Activated naive CD8-positive, alpha-beta T cell (primary cell): ENCODE measurements around the gene MORN4.

ENCODE experiments used
- H3K27ac Mint-ChIP-seq: one replicate; pipeline ENCODE4 v1.8.0; 2021; ENCODE audit warnings: mixed read lengths
- H3K27me3 Mint-ChIP-seq: one replicate; pipeline ENCODE4 v1.8.0; 2021; ENCODE audit warnings: mixed read lengths
- H3K36me3 Mint-ChIP-seq: one replicate; pipeline ENCODE4 v1.8.0; 2021; ENCODE audit warnings: mixed read lengths
- H3K4me1 Mint-ChIP-seq: one replicate; pipeline ENCODE4 v1.8.0; 2021; ENCODE audit warnings: low read depth, mixed read lengths
- H3K4me3 Mint-ChIP-seq: one replicate; pipeline ENCODE4 v1.8.0; 2021; ENCODE audit warnings: mild to moderate bottlenecking, mixed read lengths
- H3K9me3 Mint-ChIP-seq: one replicate; pipeline ENCODE4 v1.8.0; 2021; ENCODE audit warnings: low read depth, mixed read lengths

MORN4 gene

DNA sequence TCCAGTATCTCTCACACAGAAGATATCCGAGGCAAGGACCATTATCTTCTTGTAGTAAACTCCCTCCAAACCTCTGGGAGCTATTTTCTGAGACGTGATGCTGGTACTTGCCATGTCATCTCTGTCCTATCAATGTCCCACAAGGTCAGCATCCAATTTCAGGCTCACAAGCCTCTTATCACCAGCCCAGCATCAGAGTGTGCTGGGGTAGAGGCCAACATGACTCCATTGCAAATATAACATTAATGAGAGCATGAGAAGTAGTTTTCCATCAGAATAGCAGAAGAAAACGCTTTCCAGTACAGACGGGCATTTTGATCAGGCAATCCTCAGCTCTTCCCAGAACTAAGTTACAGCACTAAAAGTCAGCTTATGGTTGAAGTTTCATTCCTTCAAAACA, 5.6 kb downstream of the MORN4 start:
- H3K27me3 Mint-ChIP-seq: no peaks in the 10 kb centered on the region
- no peaks in the 10 kb centered on the region for H3K36me3 Mint-ChIP-seq
- H3K4me1 Mint-ChIP-seq: peaks cover 2% of the 10 kb centered on the region
- H3K4me3 Mint-ChIP-seq: no peak overlapping the region
- no peak overlapping the region for H3K27ac Mint-ChIP-seq
- H3K9me3 Mint-ChIP-seq: no peaks in the 10 kb centered on the region

DNA sequence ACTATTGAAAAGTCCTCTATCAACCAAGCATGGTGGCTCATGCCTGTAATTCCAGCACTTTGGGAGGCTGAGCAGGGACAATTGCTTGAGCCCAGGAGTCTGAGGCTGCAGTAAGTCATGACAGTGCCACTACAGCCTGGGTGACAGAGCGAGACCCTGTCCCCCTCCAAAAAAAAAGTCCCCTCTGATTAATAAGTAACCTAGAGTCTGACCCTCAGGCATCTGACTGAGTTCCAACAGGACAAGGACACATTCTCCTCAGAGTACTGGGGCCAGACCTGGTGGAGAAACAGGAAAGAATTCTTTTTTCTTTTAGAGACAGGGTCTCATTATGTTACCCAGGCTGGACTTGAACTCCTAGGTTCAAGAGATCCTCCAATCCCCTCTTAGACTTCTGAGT, 10.0 kb downstream of the MORN4 start:
- Mint-ChIP-seq H3K27ac (no peak overlapping the region), H3K9me3 (no peaks in the 10 kb centered on the region), H3K36me3 (no peaks in the 10 kb centered on the region), H3K4me1 (no peaks in the 10 kb centered on the region), H3K4me3 (no peak overlapping the region), H3K27me3 (no peaks in the 10 kb centered on the region)

- Mint-ChIP-seq H3K9me3 (no peaks in the 10 kb centered on the region), H3K36me3 (peaks cover 2% of the 10 kb centered on the region), H3K4me1 (no peaks in the 10 kb centered on the region), H3K27me3 (no peaks in the 10 kb centered on the region), H3K4me3 (no peak overlapping the region), H3K27ac (no peak overlapping the region)
These were observed 14.6 kb downstream of the MORN4 start for GRCh38 chr10:97618733-97619132.

- Mint-ChIP-seq H3K27ac (no peak overlapping the region), H3K36me3 (peaks cover 2% of the 10 kb centered on the region), H3K4me1 (no peaks in the 10 kb centered on the region), H3K27me3 (no peaks in the 10 kb centered on the region), H3K9me3 (no peaks in the 10 kb centered on the region), H3K4me3 (no peak overlapping the region)
These were observed 15.0 kb downstream of the MORN4 start for GRCh38 chr10:97618285-97618684.

DNA sequence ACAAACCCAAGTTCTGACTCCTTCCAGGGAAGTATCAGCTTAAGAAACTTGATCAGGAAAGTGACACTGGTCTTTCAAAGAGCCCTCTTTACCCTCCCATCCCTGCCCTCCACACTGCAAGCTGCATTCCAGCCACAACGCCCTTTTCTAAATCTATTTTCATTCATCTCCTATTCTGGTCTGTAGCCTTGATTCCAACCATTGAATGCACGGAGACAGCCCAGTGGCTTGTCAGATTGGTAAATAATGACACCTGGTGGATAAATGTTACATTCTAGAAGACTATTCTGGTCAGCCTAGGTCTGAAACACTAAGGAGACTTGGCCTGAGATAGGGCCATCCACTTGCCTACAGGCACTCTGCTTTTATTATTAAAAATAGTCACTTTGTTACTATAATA, 20.9 kb downstream of the MORN4 start:
- Mint-ChIP-seq H3K36me3 (peaks cover 2% of the 10 kb centered on the region), H3K9me3 (no peaks in the 10 kb centered on the region), H3K27ac (no peak overlapping the region), H3K4me3 (no peak overlapping the region), H3K27me3 (no peaks in the 10 kb centered on the region), H3K4me1 (no peaks in the 10 kb centered on the region)

DNA sequence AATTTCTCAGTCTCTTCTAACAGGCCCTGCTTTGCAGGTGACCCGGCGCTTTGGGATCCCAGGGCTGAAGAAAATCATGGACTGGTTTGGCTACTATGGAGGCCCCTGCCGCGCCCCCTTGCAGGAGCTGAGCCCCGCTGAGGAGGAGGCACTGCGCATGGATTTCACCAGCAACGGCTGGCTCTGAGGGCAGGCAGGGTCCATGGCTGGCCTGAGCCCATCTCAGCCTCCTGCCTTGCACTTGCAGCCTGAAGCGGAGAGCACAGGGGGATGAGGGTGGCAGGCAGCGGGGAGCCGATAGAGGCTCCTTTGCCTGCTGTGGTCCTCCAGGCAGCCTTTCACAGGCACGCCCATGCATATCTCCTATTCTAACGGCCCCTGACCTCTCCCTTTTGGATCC, 21.8 kb downstream of the MORN4 start:
- H3K36me3 Mint-ChIP-seq: no peaks in the 10 kb centered on the region
- no peak overlapping the region for H3K27ac Mint-ChIP-seq
- H3K27me3 Mint-ChIP-seq: no peaks in the 10 kb centered on the region
- H3K4me1 Mint-ChIP-seq: no peaks in the 10 kb centered on the region
- H3K4me3 Mint-ChIP-seq: no peak overlapping the region
- H3K9me3 Mint-ChIP-seq: no peaks in the 10 kb centered on the region

DNA sequence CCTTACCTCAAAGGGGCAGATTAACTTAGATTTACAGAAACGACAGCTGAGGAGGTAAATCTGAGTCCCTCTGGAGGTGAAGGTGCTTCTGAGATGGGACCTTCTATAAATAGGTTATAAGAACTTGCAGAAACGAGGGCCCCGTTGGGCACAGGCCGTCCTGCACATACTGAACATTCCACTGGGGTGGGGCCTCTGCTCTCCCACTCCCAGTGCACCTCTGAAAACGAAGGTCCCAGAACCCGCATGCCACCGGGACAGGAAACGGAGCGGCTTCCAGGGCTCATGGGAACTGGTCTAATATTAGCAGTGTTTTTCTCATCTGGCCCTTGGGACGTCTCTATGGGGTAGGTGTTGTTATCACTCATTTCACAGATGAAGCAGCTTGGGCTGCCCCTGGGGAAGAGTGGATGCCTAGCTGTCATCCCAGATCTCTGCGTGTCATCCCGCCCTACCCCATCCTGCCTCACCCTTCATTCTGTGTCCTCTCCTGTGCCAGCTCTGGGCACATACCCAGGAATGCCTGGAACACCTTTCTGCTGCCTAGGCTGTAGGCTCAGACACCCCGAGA, 24.2 kb downstream of the MORN4 start:
- no peaks in the 10 kb centered on the region for H3K27me3 Mint-ChIP-seq
- H3K9me3 Mint-ChIP-seq: no peaks in the 10 kb centered on the region
- H3K4me3 Mint-ChIP-seq: no peak overlapping the region
- no peaks in the 10 kb centered on the region for H3K4me1 Mint-ChIP-seq
- no peak overlapping the region for H3K27ac Mint-ChIP-seq
- H3K36me3 Mint-ChIP-seq: no peaks in the 10 kb centered on the region

DNA sequence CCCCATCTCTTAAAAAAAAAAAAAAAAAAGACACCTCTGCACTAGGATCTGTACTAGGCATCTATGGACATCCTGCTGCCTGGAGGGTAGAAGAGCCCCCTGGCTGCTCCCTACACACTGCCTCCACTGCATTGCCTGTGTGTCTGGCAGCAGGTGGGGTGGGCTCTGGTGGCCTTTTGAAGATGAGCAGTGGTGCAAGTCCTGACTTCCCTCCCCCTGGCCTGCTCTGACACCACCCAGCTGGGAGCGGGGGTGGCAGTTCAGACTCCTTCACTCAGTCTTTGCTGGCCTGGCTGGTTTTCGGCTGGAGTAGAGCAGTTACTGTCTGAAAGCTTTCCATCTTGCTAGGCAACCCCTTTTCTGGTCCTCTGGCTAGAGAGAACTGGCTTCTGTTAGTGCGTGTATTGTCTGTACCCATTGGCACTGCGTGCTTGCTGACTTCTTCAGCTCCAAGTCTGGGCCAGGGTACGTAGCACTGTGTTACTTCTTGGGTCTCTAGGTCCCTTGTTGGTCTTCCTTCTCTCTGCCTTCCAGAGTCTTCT, 26.1 kb downstream of the MORN4 start:
- Mint-ChIP-seq H3K4me1 (no peaks in the 10 kb centered on the region), H3K27me3 (no peaks in the 10 kb centered on the region), H3K4me3 (no peak overlapping the region)

DNA sequence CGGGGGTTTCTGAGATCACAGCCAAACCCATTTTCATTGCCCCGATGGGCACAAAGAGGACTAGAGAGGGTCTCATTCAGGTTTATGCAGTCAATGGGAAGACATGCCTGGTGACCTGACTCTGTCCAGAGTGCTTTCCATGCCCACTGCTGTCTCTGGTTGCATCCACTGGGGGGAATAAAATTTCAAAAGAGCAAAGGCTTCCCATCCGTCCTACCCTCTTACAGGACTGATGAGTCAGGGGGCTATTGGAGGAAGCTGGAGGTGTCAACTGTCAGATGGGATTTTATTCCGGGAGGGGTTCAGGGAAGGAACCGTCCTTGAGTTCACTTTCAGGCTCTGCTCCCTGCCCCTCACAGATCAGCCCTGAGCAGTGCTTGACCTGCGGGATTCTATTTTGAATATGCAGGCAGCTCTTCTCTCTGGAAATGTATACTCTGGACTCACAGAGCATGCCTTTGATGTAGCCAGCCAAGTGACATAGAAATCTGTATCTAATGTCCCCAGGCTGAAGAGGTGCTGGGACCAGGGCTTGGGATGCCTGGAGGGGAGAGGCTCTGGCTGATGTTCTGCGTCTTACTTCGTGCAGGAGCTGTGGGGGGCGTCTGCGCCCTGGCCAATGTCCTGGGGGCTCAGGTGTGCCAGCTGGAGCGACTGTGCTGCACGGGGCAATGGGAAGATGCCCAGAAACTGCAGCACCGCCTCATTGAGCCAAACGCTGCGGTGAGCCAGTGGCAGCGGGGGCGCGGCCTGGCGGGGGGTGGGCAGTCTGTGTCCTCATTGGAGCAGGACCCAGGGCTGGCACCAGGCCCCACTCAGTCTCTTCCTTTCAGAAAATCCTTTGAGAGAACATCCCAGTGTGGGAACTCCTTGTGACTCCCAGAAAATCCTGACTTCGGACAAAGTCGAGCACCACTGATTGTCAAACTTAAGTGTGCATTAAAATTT, 31.8 kb downstream of the MORN4 start:
- Mint-ChIP-seq H3K9me3 (no peaks in the 10 kb centered on the region), H3K4me3 (no peak overlapping the region), H3K36me3 (no peaks in the 10 kb centered on the region), H3K27ac (no peak overlapping the region), H3K27me3 (no peaks in the 10 kb centered on the region), H3K4me1 (no peaks in the 10 kb centered on the region)

More for the DNA sequence above, 26.1 kb downstream of the MORN4 start:
- no peaks in the 10 kb centered on the region for H3K9me3 Mint-ChIP-seq
- no peak overlapping the region for H3K27ac Mint-ChIP-seq
- no peaks in the 10 kb centered on the region for H3K36me3 Mint-ChIP-seq

GRCh38 chr10:97600616-97601015, 32.7 kb downstream of the MORN4 start:
- Mint-ChIP-seq H3K4me1 (no peaks in the 10 kb centered on the region), H3K27me3 (no peaks in the 10 kb centered on the region), H3K36me3 (no peaks in the 10 kb centered on the region), H3K4me3 (no peak overlapping the region), H3K27ac (no peak overlapping the region), H3K9me3 (no peaks in the 10 kb centered on the region)

- Mint-ChIP-seq H3K27ac (no peak overlapping the region), H3K27me3 (no peaks in the 10 kb centered on the region), H3K36me3 (no peaks in the 10 kb centered on the region), H3K9me3 (no peaks in the 10 kb centered on the region), H3K4me1 (no peaks in the 10 kb centered on the region), H3K4me3 (no peak overlapping the region)
These were observed 34.1 kb downstream of the MORN4 start for GRCh38 chr10:97599272-97599619.

- Mint-ChIP-seq H3K4me3 (no peak overlapping the region), H3K9me3 (no peaks in the 10 kb centered on the region), H3K27me3 (no peaks in the 10 kb centered on the region), H3K27ac (no peak overlapping the region), H3K36me3 (no peaks in the 10 kb centered on the region), H3K4me1 (no peaks in the 10 kb centered on the region)
These were observed 34.7 kb downstream of the MORN4 start for GRCh38 chr10:97598407-97599271.

GRCh38 chr10:97597778-97598177, 35.5 kb downstream of the MORN4 start:
- Mint-ChIP-seq H3K4me1 (no peaks in the 10 kb centered on the region), H3K27ac (no peak overlapping the region), H3K4me3 (no peak overlapping the region), H3K9me3 (no peaks in the 10 kb centered on the region), H3K27me3 (no peaks in the 10 kb centered on the region), H3K36me3 (no peaks in the 10 kb centered on the region)

GRCh38 chr10:97596101-97597082, 36.9 kb downstream of the MORN4 start:
- Mint-ChIP-seq H3K36me3 (no peaks in the 10 kb centered on the region), H3K27me3 (no peaks in the 10 kb centered on the region), H3K4me3 (no peak overlapping the region), H3K4me1 (no peaks in the 10 kb centered on the region), H3K27ac (no peak overlapping the region), H3K9me3 (no peaks in the 10 kb centered on the region)
